Measurements from ENCODE around the gene FAM161A.

- no peak for TF ChIP-seq POLR2AphosphoS5 (IDR thresholded peaks at IDR 0.05; ENCODE audit: low read depth, low read length)
- TF ChIP-seq, protein P1, sequence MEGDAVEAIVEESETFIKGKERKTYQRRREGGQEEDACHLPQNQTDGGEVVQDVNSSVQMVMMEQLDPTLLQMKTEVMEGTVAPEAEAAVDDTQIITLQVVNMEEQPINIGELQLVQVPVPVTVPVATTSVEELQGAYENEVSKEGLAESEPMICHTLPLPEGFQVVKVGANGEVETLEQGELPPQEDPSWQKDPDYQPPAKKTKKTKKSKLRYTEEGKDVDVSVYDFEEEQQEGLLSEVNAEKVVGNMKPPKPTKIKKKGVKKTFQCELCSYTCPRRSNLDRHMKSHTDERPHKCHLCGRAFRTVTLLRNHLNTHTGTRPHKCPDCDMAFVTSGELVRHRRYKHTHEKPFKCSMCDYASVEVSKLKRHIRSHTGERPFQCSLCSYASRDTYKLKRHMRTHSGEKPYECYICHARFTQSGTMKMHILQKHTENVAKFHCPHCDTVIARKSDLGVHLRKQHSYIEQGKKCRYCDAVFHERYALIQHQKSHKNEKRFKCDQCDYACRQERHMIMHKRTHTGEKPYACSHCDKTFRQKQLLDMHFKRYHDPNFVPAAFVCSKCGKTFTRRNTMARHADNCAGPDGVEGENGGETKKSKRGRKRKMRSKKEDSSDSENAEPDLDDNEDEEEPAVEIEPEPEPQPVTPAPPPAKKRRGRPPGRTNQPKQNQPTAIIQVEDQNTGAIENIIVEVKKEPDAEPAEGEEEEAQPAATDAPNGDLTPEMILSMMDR (IDR thresholded peaks at IDR 0.05 in 2 of 3, conservative IDR thresholded peaks at IDR 0.05 in 1 of 3; ENCODE audit: borderline replicate concordance in 1 of 3, insufficient read depth in 1 of 3, low read depth in 2 of 3, low read length in 2 of 3) = no peak
These were observed 8.5 kb downstream of the FAM161A start for GRCh38 chr2:61845320-61845719.
